Glomerular visceral epithelial cell (primary cell): ENCODE measurements around the gene LRRC3C.

Experiments
- DNase-seq: peaks from one replicate; pipeline ENCODE4 v3.0.0-alpha.2; 2016; ENCODE audit errors: extremely low spot score

The LRRC3C gene

DNA sequence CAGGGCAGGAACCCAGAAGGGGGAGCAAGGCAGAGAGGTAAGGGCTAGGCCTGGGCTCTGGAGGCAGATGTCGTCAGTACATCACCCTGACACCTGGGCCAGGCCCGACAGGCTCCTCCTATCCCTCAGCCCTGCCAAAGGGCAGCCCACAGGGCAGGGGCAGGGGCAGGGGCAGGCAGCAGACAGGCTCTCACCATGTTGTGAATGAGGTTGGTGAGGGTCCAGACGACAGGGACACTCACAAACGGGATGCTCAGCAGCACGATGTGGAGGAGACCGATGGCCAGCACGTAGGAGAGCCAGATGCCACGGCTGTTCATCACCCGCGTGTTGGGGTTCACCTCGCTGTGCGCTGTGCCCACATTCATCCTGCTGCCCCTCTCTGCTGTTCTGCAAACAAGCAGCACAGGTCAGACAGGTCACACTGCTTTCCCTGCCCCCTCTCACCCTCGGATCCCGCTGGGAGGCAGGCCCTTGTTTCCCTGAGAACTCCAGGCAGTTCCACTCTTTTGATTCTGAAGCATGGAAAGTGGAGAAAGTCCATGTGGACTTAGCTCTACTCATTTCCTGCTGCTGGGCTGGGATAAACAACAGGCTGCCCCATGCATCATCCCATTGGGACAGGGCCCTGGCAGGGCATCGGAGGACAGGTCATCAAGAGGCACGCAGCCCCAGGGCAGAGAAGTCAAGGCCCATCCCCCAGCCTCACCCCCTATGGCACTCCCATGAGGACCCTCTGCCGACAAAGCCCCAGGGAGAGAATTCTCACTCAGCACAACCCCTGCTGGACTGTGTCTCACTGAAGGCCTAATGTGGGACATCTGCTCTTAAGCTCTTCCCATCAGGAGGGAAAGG, 3.5 kb upstream of the LRRC3C start:
- peak; percentile 8 for DNase-seq

DNA sequence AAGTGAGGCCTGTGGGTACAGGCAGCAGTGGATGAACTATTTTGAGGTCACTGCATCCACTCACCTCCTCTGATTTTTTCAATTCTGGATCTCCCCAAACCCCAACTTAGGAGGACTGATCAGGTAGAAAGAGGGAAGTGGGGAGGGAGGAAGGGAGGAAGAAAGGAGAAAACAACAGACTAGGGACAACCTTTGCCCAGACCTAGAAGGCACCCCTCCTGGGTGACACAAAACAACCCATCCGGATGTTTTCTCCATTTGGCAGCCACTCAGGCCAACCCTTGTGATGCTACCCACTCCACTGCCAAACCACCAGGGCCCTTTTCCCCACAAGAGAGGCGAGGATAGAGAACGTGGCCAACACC, 2.9 kb upstream of the LRRC3C start:
- no peak for DNase-seq

DNA sequence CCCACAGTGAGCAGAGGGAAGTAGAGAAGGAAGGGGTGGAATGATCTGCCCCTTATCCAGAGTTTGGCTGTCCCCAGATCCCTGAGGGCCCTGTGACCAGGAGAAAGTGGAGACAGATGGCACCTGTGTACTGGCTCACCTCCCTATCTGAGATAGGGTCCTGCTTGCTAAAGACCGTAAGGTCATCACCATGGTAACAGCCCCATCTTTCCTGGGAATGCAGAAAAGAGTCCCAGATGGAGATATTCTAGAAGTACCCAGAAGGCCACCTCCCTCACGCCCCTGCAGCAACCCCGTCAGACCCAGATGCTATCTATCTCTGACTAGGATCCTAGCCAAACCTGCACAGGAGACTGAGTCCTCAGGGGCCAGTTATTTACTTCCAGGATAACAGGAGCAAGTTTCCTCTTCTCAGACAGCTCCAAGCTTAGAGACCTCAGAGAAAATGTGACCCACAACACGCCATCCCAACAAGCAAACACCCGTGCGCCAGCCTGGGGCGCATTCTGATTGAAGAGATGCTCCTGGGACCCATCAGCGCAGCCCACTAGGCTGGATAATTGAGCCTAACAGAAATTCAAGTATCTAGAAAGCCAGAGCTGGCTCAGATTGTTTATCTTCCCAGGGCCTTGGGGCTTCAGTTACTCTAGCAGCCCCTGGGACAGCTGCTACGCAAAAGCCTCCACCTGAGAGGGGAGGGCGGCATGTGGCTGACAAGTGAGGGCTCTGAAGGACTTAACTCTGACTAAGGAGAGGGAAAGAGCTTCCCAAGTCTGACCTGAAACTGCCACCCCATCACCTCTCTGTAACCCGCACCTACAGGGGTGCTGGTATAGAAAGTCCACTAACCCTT, 2.0 kb upstream of the LRRC3C start:
- no peak for DNase-seq

- DNase-seq, result no peak
These were observed 1.4 kb upstream of the LRRC3C start for GRCh38 chr17:39926135-39926587.

- peak; percentile 47 for DNase-seq
These were observed 888 bp upstream of the LRRC3C start for GRCh38 chr17:39926588-39927100.

- peak; percentile 38 for DNase-seq
These were observed 661 bp downstream of the LRRC3C start for GRCh38 chr17:39927929-39928857.

- peak; percentile 87 for DNase-seq
These were observed 1.5 kb downstream of the LRRC3C start for GRCh38 chr17:39928858-39929645.

- peak; percentile 70 for DNase-seq
These were observed 2.3 kb downstream of the LRRC3C start for GRCh38 chr17:39929646-39930407.

- no peak for DNase-seq
These were observed 6.4 kb downstream of the LRRC3C start for GRCh38 chr17:39933912-39934311.

GRCh38 chr17:39934324-39934723, 6.8 kb downstream of the LRRC3C start:
- no peak for DNase-seq

GRCh38 chr17:39935909-39936308, 8.4 kb downstream of the LRRC3C start:
- no peak for DNase-seq

DNA sequence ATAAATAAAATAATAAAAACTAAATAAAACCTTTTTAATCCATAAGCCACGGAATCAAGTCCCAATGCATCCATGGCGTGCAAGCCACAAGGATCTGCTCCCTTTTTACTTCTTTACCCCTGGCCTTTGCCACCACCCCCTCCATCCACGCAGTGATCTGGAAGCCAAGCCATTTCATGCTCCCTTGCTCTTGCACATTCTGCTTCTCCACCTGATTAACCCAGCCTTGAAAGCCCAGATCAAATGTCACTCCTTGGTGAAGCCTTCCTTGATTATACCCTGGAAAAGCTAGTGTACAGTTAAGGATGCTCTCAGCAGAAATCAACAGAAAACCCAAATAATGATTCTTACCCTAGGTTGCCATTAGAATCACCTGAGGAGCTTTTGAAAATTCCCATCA, 9.9 kb downstream of the LRRC3C start:
- no peak for DNase-seq

DNA sequence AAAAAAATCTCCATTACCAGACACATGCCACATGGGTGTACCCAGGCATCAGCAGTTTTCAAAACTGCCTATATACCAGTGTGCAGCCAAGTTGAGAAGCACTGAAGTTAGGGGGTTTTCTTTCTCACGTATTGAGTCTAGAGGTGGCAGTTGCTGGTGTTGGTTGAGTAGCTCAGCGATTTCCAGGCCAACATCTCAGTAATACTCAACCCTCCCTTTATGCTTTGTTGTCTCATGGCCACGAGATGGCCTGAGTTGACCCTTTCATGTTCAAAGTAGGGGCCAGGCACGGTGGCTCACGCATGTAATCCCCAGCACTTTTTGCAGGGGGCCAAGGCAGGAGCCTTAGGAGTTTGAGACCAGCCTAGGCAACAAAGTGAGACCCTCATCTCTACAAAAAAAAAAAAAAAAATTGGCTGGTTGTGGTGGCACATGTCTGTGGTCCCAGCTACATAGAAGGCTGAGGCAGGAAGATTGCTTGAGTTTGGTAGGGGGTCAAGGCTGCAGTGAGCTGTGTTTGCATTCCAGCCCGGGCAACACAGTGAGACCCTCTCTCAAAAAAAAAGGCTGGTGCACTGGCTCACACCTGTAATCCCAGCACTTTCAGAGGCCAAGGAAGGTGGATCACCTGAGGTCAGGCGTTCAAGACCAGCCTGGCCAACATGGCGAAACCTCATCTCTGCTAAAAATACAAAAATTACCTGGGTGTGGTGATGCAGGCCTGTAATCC, 10.8 kb downstream of the LRRC3C start:
- no peak for DNase-seq

DNA sequence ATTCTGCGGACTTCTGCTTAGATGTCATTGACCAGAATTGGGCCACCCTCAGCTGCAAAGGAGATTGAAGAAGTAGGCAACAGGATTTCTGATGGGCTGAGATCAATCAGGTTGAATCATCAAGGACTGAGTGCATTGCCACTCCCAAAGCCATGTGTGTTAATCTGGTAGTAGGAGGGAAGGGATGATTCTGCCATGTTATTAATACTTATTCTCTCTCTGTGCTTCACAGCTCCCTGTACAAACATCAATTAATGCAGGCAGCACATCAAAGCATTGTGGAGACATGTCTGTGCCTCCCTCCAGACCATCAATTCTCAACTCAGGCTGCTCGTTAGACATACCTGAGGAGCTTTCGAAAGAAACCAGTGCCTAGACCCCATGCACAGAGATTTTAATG, 11.6 kb downstream of the LRRC3C start:
- DNase-seq, result no peak

- peak; percentile 87 for DNase-seq
These were observed 12.3 kb downstream of the LRRC3C start for GRCh38 chr17:39939588-39940419.

DNA sequence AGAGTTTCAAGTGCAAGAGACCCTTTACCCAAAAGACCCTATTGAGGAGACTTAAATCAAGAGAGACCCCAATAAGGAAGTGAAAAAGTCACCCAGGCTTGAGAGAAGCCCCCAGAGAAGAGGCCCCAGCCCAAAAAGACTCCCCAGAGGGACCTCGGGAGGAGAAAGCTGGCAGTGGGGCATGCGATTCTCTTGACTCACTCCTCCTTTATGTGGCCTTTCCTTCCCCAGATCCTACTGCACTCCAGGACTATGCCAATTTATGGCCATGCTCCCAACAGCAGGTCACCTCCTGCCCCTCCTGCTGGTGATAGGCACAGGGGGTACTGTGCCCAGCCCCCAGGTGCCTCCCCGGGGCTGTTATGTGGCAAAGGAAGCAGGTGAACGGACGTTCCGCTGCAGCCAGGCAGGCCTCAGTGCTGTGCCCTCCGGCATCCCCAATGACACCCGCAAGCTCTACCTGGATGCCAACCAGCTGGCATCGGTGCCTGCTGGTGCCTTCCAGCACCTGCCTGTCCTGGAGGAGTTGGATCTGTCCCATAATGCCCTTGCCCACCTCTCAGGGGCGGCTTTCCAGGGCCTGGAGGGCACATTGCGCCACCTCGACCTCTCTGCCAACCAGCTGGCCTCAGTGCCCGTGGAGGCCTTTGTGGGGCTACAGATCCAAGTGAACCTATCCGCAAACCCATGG, 16.3 kb downstream of the LRRC3C start:
- DNase-seq, result no peak

DNA sequence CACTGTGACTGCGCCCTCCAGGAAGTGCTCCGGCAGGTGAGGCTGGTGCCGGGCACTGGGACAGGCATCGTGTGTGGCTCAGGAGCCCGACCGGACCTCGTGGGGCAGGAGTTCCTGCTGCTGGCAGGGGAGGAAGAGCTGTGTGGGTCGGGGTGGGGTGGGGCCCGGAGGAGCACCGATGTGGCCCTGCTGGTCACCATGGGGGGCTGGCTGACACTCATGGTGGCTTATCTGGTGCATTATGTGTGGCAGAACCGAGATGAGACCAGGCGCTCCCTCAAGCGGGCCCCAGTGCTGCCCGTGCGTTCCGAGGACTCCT, 16.8 kb downstream of the LRRC3C start:
- DNase-seq, result no peak
